H1 (cell line): ENCODE measurements around the gene RNGTT. TPM values are rescaled to one million over a fixed set of nuclear protein-coding genes. Genes with fewer than 3 reads are reported as not detected.
A peak's percentile ranks its signal among the peaks of the same experiment; 100 is the strongest.

ENCODE experiments used
- CTCF ChIA-PET: fragments of 300-600 bp; sonication (Branson Sonifier 250); formaldehyde crosslinking; loops from one replicate; lab custom pipeline; 2021; ENCODE audit not compliant: partially characterized antibody; lab: Charles Lee
- POLR2A ChIA-PET: fragments of 300-600 bp; sonication (Branson Sonifier 250); formaldehyde crosslinking; loops from one replicate; lab custom pipeline; 2021; ENCODE audit warnings: inconsistent platforms; ENCODE audit not compliant: partially characterized antibody; lab: Charles Lee
- DNase-seq, 2 experiments: peaks; one replicate each; pipeline versions ENCODE4 v3.0.0 to v3.0.0-alpha.2; 2010 to 2022; ENCODE audit warnings: low spot score in 2 of 2, low read depth in 1 of 2, mixed read lengths in 1 of 2
- FAIRE-seq: peaks from 2 replicates; lab custom pipeline; 2011; peaks lifted over from hg19 to GRCh38; lab: Jason Lieb, UNC
- H2AFZ ChIP-seq: 2 replicates; pipeline ENCODE4 v1.8.1; 2012; ENCODE audit warnings: low read length, inconsistent platforms
- H2AK5ac ChIP-seq: 2 replicates; pipeline ENCODE4 v1.6.1; 2013; ENCODE audit warnings: low read depth, low read length
- H2BK120ac ChIP-seq: replicated peaks from 2 replicates; pipeline ENCODE3; 2013; ENCODE audit warnings: low read depth, low read length, inconsistent platforms
- H2BK12ac ChIP-seq: 2 replicates; pipeline ENCODE4 v1.6.1; 2013; ENCODE audit warnings: low read depth, low read length
- H2BK15ac ChIP-seq: 2 replicates; pipeline ENCODE4 v1.6.1; 2013; ENCODE audit warnings: low read length
- H2BK20ac ChIP-seq: 2 replicates; pipeline ENCODE4 v1.6.1; 2013; ENCODE audit warnings: low read length
- H2BK5ac ChIP-seq: 2 replicates; pipeline ENCODE4 v1.6.1; 2013; ENCODE audit warnings: low read depth, low read length
- H3K14ac ChIP-seq: 2 replicates; pipeline ENCODE4 v1.6.1; 2013; ENCODE audit warnings: inconsistent platforms; ENCODE audit not compliant: insufficient read length
- H3K18ac ChIP-seq: 2 replicates; pipeline ENCODE4 v1.6.1; 2013; ENCODE audit warnings: low read length; ENCODE audit errors: extremely low read depth
- H3K23ac ChIP-seq: 2 replicates; pipeline ENCODE4 v1.6.1; 2013; ENCODE audit warnings: inconsistent platforms; ENCODE audit not compliant: insufficient read length
- H3K23me2 ChIP-seq: 2 replicates; pipeline ENCODE4 v1.6.1; 2013; ENCODE audit warnings: low read depth, low read length
- H3K27ac ChIP-seq: 2 replicates; pipeline ENCODE4 v1.6.1; 2011; ENCODE audit warnings: low read depth, low read length, inconsistent platforms
- H3K27me3 ChIP-seq, 4 experiments: replicated peaks in 1 of 4; 1 replicate in 1 of 4; 2 replicates in 3 of 4; pipeline versions ENCODE4 v1.6.1 to v1.8.1; 2011 to 2013; ENCODE audit warnings: low read length in 3 of 4, mild to moderate bottlenecking in 3 of 4, inconsistent platforms in 2 of 4, mixed read lengths in 2 of 4, moderate library complexity in 1 of 4; ENCODE audit not compliant: control insufficient read depth in 3 of 4, insufficient read depth in 3 of 4; ENCODE audit errors: extremely low read depth in 1 of 4
- H3K36me3 ChIP-seq, 4 experiments: 2 replicates each; pipeline versions ENCODE4 v1.6.1 to v1.8.1; 2011 to 2013; ENCODE audit warnings: mild to moderate bottlenecking in 4 of 4, low read length in 3 of 4, moderate library complexity in 2 of 4, control low read depth in 1 of 4, inconsistent platforms in 1 of 4; ENCODE audit not compliant: insufficient read depth in 4 of 4, control insufficient read depth in 2 of 4
- H3K4ac ChIP-seq: replicated peaks from 2 replicates; pipeline ENCODE3; 2013; ENCODE audit warnings: low read length, low read depth, mixed read lengths, inconsistent platforms; ENCODE audit not compliant: insufficient read length
- H3K4me1 ChIP-seq, 4 experiments: replicated peaks in 1 of 4; 1 replicate in 1 of 4; 2 replicates in 3 of 4; pipeline versions ENCODE4 v1.6.1 to v1.8.1; 2011 to 2013; ENCODE audit warnings: low read length in 3 of 4, inconsistent platforms in 2 of 4, mixed read lengths in 1 of 4; ENCODE audit not compliant: insufficient read depth in 4 of 4, control insufficient read depth in 3 of 4
- H3K4me2 ChIP-seq, 2 experiments: 2 replicates each; pipeline versions ENCODE4 v1.6.1 to v1.8.1; 2011 to 2013; ENCODE audit warnings: low read depth in 2 of 2, low read length in 2 of 2, control low read depth in 1 of 2, inconsistent platforms in 1 of 2, mild to moderate bottlenecking in 1 of 2; ENCODE audit not compliant: insufficient read depth in 1 of 2
- H3K4me3 ChIP-seq, 4 experiments: fragments of 200-600, 300-600 bp in 1 of 4; sonication (generic), shearing (Covaris generic), sonication (Bioruptor Twin) in 1 of 4; 2 replicates each; pipeline versions ENCODE4 v1.5.1 to v1.8.1; 2011 to 2016; ENCODE audit warnings: low read length in 4 of 4, low read depth in 3 of 4, control low read depth in 2 of 4, inconsistent platforms in 2 of 4, mild to moderate bottlenecking in 2 of 4, mixed read lengths in 1 of 4, moderate library complexity in 1 of 4; ENCODE audit not compliant: insufficient read depth in 2 of 4; ENCODE audit errors: extremely low read depth in 1 of 4
- H3K56ac ChIP-seq: replicated peaks from 2 replicates; pipeline ENCODE3; 2013; ENCODE audit warnings: low read depth, mild to moderate bottlenecking, mixed read lengths, low read length, inconsistent platforms; ENCODE audit not compliant: insufficient read length
- H3K79me1 ChIP-seq: 2 replicates; pipeline ENCODE4 v1.6.1; 2013; ENCODE audit warnings: low read depth, low read length, control low read depth
- H3K79me2 ChIP-seq, 2 experiments: 2 replicates each; pipeline versions ENCODE4 v1.6.1 to v1.8.1; 2012 to 2013; ENCODE audit warnings: low read length in 2 of 2, mild to moderate bottlenecking in 2 of 2, inconsistent platforms in 1 of 2; ENCODE audit not compliant: insufficient read depth in 2 of 2, control insufficient read depth in 1 of 2
- H3K9ac ChIP-seq, 4 experiments: replicated peaks in 1 of 4; 1 replicate in 1 of 4; 2 replicates in 3 of 4; pipeline versions ENCODE4 v1.6.1 to v1.8.1; 2011 to 2013; ENCODE audit warnings: low read depth in 3 of 4, low read length in 3 of 4, control low read depth in 2 of 4, mild to moderate bottlenecking in 2 of 4, moderate library complexity in 2 of 4, inconsistent platforms in 1 of 4; ENCODE audit errors: extremely low read depth in 1 of 4
- H3K9me3 ChIP-seq, 2 experiments: 2 replicates each; pipeline versions ENCODE4 v1.6.1 to v1.8.1; 2012 to 2013; ENCODE audit warnings: mild to moderate bottlenecking in 2 of 2, moderate library complexity in 2 of 2, control low read depth in 1 of 2, inconsistent platforms in 1 of 2, low read depth in 1 of 2, low read length in 1 of 2, mixed read lengths in 1 of 2; ENCODE audit not compliant: insufficient read depth in 2 of 2
- H4K20me1 ChIP-seq, 2 experiments: replicated peaks in 1 of 2; 2 replicates each; pipeline versions ENCODE3 to v1.8.1; 2011 to 2013; ENCODE audit warnings: inconsistent platforms in 2 of 2, low read length in 2 of 2, mild to moderate bottlenecking in 1 of 2; ENCODE audit not compliant: insufficient read depth in 2 of 2, control insufficient read depth in 1 of 2
- H4K5ac ChIP-seq: 2 replicates; pipeline ENCODE4 v1.6.1; 2013; ENCODE audit warnings: low read length, low read depth, mixed read lengths, inconsistent platforms; ENCODE audit not compliant: insufficient read length
- H4K8ac ChIP-seq: 2 replicates; pipeline ENCODE4 v1.8.0; 2013; ENCODE audit warnings: mild to moderate bottlenecking, moderate library complexity, low read length, inconsistent platforms; ENCODE audit not compliant: insufficient read depth; ENCODE audit errors: extremely low read depth
- H4K91ac ChIP-seq: replicated peaks from 2 replicates; pipeline ENCODE3; 2013; ENCODE audit warnings: low read length, mixed read lengths, inconsistent platforms; ENCODE audit not compliant: insufficient read length
- BCL11A ChIP-seq, 2 experiments: IDR thresholded peaks; one replicate each; pipeline ENCODE4 v1.6.1; 2011; ENCODE audit warnings: low read depth in 2 of 2, low read length in 2 of 2, mild to moderate bottlenecking in 2 of 2
- CTCF ChIP-seq, 3 experiments: IDR thresholded peaks; 1 replicate in 2 of 3; 2 replicates in 1 of 3; pipeline versions ENCODE4 v1.5.1 to v1.6.1; 2011; ENCODE audit warnings: low read length in 3 of 3, mild to moderate bottlenecking in 3 of 3, inconsistent platforms in 2 of 3, low read depth in 1 of 3, moderate library complexity in 1 of 3; ENCODE audit not compliant: insufficient read depth in 1 of 3; ENCODE audit errors: control extremely low read depth in 1 of 3
- FOSL1 ChIP-seq: IDR thresholded peaks from 2 replicates; pipeline ENCODE4 v1.6.1; 2011; ENCODE audit warnings: mild to moderate bottlenecking, low read depth, low read length, moderate library complexity; ENCODE audit not compliant: insufficient read depth
- POLR2A ChIP-seq, 2 experiments: IDR thresholded peaks; 1 replicate in 1 of 2; 2 replicates in 1 of 2; pipeline ENCODE4 v1.6.1; 2011; ENCODE audit warnings: low read depth in 2 of 2, low read length in 2 of 2, mild to moderate bottlenecking in 2 of 2; ENCODE audit errors: control extremely low read depth in 1 of 2
- TAF1 ChIP-seq: IDR thresholded peaks from 2 replicates; pipeline ENCODE4 v1.6.1; 2011; ENCODE audit warnings: mild to moderate bottlenecking, low read depth, low read length
- TBP ChIP-seq: IDR thresholded peaks from 2 replicates; pipeline ENCODE4 v1.6.1; 2011; ENCODE audit warnings: low read depth, low read length, improper control_type of control experiment
- TCF12 ChIP-seq: IDR thresholded peaks from 2 replicates; pipeline ENCODE4 v1.6.1; 2011; ENCODE audit warnings: low read depth, mild to moderate bottlenecking, low read length
- USF2 ChIP-seq: IDR thresholded peaks from 2 replicates; pipeline ENCODE4 v1.6.1; 2011; ENCODE audit warnings: low read length, improper control_type of control experiment
- WGBS, 2 experiments: shearing (Covaris generic) in 1 of 2; methylation state at CpG; one replicate each; pipeline versions ENCODE4 v1.1.6 to v1.1.7; 2013 to 2015; ENCODE audit warnings: low lambda C conversion rate in 2 of 2, mixed read lengths in 2 of 2, inconsistent platforms in 1 of 2, low coverage in 1 of 2, missing lambda C conversion rate in 1 of 2; ENCODE audit not compliant: insufficient replicate concordance in 2 of 2, insufficient coverage in 1 of 2, insufficient read length in 1 of 2; ENCODE audit errors: extremely low coverage in 1 of 2, missing lambda C conversion rate in 1 of 2; 5-methylcytosine and 5-hydroxymethylcytosine counted together
- polyA plus RNA-seq, 7 experiments: library from polyadenylated mRNA; depleted of rRNA in 3 of 7; stranded (reverse) in 5 of 7; unstranded in 2 of 7; fragments of >200 nt in 5 of 7; fragments of 200-250 nt in 2 of 7; gene quantifications; 1 replicate in 5 of 7; 2 replicates in 1 of 7; 4 replicates in 1 of 7; pipeline versions ENCODE4 v1.2.1 to v1.2.3, GENCODE V29; 2011 to 2013; ENCODE audit warnings: missing spikeins in 2 of 7, mixed read lengths in 2 of 7
- total RNA-seq: library from RNA; stranded (reverse); fragmentation: NEBNext Ultra II Directional; extraction: Animal tissue kit (Norgen Biotek cat#: 25700); gene quantifications from 2 replicates; pipeline ENCODE4 v1.2.1, GENCODE V29; 2021

The RNGTT gene
- total and polyA plus RNA-seq, 2 of the 8 experiments (the other 6 are each of a cell fraction or from before 2014, with no cell fraction given), result 3.6 to 21.2 TPM

- Histone ChIP-seq H3K4me2 (no peak overlapping the region), H3K79me2 (peaks cover 0 to 43% of the 10 kb centered on the region in 2 experiments; a peak in 2 of 4 replicates)
- TF ChIP-seq FOSL1 (no peak), USF2 (no peak), POLR2A (IDR thresholded peaks at IDR 0.05; ENCODE audit: control extremely low read depth in 1 of 2, low read depth in 2 of 2, low read length in 2 of 2) (no peak), TBP (no peak), TAF1 (no peak), TCF12 (no peak), CTCF (IDR thresholded peaks at IDR 0.05; ENCODE audit: control extremely low read depth in 1 of 3, insufficient read depth in 1 of 3, low read depth in 1 of 3, low read length in 3 of 3) (no peak), BCL11A (IDR thresholded peaks at IDR 0.05; ENCODE audit: low read depth in 2 of 2, low read length in 2 of 2) (no peak)
These were observed 54.5 kb downstream of the RNGTT start for GRCh38 chr6:88908598-88909548.

More at GRCh38 chr6:88908598-88909548, 54.5 kb downstream of the RNGTT start:
- H2AFZ ChIP-seq, result no peak overlapping the region
- H4K91ac ChIP-seq, result peak overlapping the region; percentile 39
- no peaks in the 10 kb centered on the region for H3K9me3 ChIP-seq
- no peak overlapping the region for H2BK20ac ChIP-seq
- H3K4me3 ChIP-seq, result no peak overlapping the region
- H3K56ac ChIP-seq, result no peak overlapping the region
- DNase-seq (no peak), FAIRE-seq (no peak)
- peak overlapping the region; percentile 80 for H4K8ac ChIP-seq
- peaks cover 0 to 3% (median 1%) of the 10 kb centered on the region in 4 experiments; a peak in 4 of 7 replicates for H3K4me1 ChIP-seq
- H3K27ac ChIP-seq, result no peak overlapping the region
- no peak overlapping the region for H3K23ac ChIP-seq
- H2BK15ac ChIP-seq, result no peak overlapping the region
- H3K27me3 ChIP-seq, result no peaks in the 10 kb centered on the region
- ChIA-PET CTCF (interaction anchor here (0.9 to 2.2 kb wide), 4 partner anchors 9 to 215 kb away, joined by 3 to 14 read pairs (median 8); no protein-coding TSS in a partner anchor), POLR2A (interaction anchor here (1.5 kb wide), 1 partner anchor 13 kb away, joined by 3 read pairs; no protein-coding TSS in a partner anchor)
- WGBS, 2 experiments, result 87% methylated on average over 9 of the region's 9 CpGs; no CpG with 5 or more reads in 1 of the 2 experiments
- H3K9ac ChIP-seq, result no peak overlapping the region
- H2AK5ac ChIP-seq, result no peak overlapping the region
- H3K36me3 ChIP-seq, result no peaks in the 10 kb centered on the region; a peak in 1 of 8 replicates
- H2BK12ac ChIP-seq, result no peak overlapping the region
- peaks cover 3% of the 10 kb centered on the region; the same call in 1 of the 2 replicates for H3K79me1 ChIP-seq
- no peak overlapping the region for H3K4ac ChIP-seq
- H4K5ac ChIP-seq, result no peak overlapping the region
- H4K20me1 ChIP-seq, result peaks cover 0 to 12% of the 10 kb centered on the region in 2 experiments
- H3K23me2 ChIP-seq, result no peaks in the 10 kb centered on the region
- H3K14ac ChIP-seq, result no peak overlapping the region
- H2BK5ac ChIP-seq, result peak overlapping the region; percentile 63; the same call in 1 of the 2 replicates
- no peak overlapping the region for H3K18ac ChIP-seq
- no peak overlapping the region for H2BK120ac ChIP-seq
